GM20000 (cell line): ENCODE measurements around the gene CBR4.

Source experiments
- DNase-seq: peaks from one replicate; pipeline ENCODE4 v3.0.0; 2012; ENCODE audit warnings: low spot score
- CTCF ChIP-seq: IDR thresholded peaks from 2 replicates; pipeline ENCODE4 v1.5.1; 2012; ENCODE audit warnings: mild to moderate bottlenecking, control low read depth; ENCODE audit errors: extremely low read depth, missing control alignments

CBR4 gene

GRCh38 chr4:168945291-168945690, 64.8 kb downstream of the CBR4 start:
- no peak for TF ChIP-seq CTCF
- no peak for DNase-seq

GRCh38 chr4:168942985-168943384, 67.1 kb downstream of the CBR4 start:
- peak; percentile 6 for TF ChIP-seq CTCF
- no peak for DNase-seq
